Liver (tissue), 3 donors: ENCODE measurements around the gene ETV3L.

Experiments used
- FOXA1 ChIP-seq: IDR thresholded peaks from 2 replicates; pipeline ENCODE4 v1.6.1; 2016; ENCODE audit warnings: antibody characterized with exemption
- JUND ChIP-seq, 2 donors: IDR thresholded peaks; 2 replicates each; pipeline ENCODE4 v1.6.1; 2016; ENCODE audit warnings: antibody characterized with exemption in 2 of 2
- MAX ChIP-seq: IDR thresholded peaks from 2 replicates; pipeline ENCODE4 v1.6.1; 2016; ENCODE audit warnings: antibody characterized with exemption
- RXRA ChIP-seq, 2 donors: IDR thresholded peaks; 2 replicates each; pipeline ENCODE4 v1.6.1; 2017 to 2018; ENCODE audit warnings: antibody characterized with exemption in 2 of 2, mild to moderate bottlenecking in 1 of 2
- SP1 ChIP-seq: IDR thresholded peaks from 2 replicates; pipeline ENCODE4 v1.6.1; 2018; ENCODE audit warnings: antibody characterized with exemption, mild to moderate bottlenecking
- TAF1 ChIP-seq: conservative IDR thresholded peaks from 2 replicates; pipeline ENCODE4 v1.6.1; 2016; ENCODE audit warnings: antibody characterized with exemption, mild to moderate bottlenecking
- TF ChIP-seq, protein P1 (sequence below): fragments of 150-350 bp; IDR thresholded peaks from 2 replicates; pipeline ENCODE4 v1.5.1; 2017; ENCODE audit warnings: improper control_type of control experiment, low read depth, low read length; ENCODE audit not compliant: missing input control
- donor health status: healthy.
- donor health status: healthy.

DNA sequence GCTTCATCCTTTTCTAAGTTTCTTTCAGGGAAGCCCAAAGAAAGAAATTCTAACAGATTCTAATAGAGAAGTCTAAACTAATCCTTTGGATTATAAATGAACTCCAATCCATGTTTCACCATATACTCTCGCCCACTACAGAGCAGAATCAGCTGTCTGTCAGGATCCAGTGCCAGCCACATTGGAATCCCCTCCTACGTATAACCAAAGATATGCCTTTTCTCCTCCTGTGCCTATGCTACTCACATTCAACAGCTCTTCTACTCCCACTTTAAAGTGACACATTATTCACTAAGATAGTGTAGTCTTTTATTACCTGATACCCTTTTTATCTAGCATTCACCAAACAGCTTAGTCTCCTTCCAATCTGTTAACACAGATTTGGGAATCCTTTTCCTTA is 35.5 kb upstream of the ETV3L start:
- TF ChIP-seq, protein P1, sequence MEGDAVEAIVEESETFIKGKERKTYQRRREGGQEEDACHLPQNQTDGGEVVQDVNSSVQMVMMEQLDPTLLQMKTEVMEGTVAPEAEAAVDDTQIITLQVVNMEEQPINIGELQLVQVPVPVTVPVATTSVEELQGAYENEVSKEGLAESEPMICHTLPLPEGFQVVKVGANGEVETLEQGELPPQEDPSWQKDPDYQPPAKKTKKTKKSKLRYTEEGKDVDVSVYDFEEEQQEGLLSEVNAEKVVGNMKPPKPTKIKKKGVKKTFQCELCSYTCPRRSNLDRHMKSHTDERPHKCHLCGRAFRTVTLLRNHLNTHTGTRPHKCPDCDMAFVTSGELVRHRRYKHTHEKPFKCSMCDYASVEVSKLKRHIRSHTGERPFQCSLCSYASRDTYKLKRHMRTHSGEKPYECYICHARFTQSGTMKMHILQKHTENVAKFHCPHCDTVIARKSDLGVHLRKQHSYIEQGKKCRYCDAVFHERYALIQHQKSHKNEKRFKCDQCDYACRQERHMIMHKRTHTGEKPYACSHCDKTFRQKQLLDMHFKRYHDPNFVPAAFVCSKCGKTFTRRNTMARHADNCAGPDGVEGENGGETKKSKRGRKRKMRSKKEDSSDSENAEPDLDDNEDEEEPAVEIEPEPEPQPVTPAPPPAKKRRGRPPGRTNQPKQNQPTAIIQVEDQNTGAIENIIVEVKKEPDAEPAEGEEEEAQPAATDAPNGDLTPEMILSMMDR, result no peak
- TF ChIP-seq SP1 (no peak), RXRA (IDR thresholded peaks at IDR 0.05) (no peak), MAX (no peak), JUND (IDR thresholded peaks at IDR 0.05) (no peak), FOXA1 (no peak), TAF1 (no peak)
